22Rv1 (cell line): ENCODE measurements around the gene SF3B2.

Source experiments
- CTCF ChIP-seq: fragments of 450-650 bp; IDR thresholded peaks from 2 replicates; pipeline ENCODE4 v1.5.1; 2017; ENCODE audit warnings: mild to moderate bottlenecking
- ZFX ChIP-seq: fragments of 450-650 bp; IDR thresholded peaks from 2 replicates; pipeline ENCODE4 v1.6.1; 2017; ENCODE audit warnings: antibody characterized with exemption, borderline replicate concordance

DNA sequence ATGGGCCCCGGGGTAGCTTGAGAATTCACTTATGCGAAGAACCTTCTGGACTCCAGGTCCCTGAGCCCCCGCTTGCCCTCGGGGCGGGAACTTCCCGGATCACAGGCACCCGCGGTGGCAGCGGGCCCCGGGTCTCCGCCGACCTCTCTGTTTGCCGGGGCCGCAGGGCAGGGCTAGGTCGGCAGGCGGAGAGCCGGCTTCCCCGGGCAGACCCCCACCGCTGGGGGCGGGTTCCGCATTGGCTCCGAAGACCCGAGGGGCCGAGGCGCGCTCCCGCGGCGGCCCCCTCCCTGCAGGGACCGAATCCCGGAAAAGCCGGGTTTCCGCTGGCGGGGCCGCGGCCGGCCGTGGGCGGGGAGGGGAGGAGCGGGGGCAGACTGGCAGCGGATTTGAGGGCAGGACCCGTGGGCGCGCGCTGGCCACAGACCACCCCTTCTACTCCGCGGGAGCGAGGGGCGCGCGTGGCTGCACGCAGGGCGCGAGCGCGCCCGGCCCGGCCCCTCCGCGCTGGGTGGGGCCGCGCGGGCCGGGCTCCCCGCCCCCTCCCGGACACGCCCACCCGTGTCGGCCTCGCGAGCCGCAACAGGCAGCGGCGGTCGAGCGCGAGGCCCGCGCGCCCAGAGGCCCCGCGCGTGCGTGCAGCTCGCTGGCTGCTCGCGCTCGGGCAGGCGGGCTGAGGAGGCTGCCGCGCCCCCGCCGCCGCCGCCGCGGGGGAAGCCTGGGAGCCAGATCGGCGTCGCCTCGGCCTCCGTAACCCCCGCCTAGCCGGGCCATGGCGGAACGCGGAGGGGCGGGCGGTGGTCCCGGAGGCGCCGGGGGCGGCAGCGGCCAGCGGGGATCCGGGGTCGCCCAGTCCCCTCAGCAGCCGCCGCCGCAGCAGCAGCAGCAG, 17.8 kb downstream of the SF3B2 start, which contains the start of gene PACS1:
- TF ChIP-seq CTCF (no peak; the same call in 1 of the 2 replicates), ZFX (no peak)
